GM19099 (cell line): ENCODE measurements around the gene ORAI3.

Experiments
- POLR2A ChIP-seq: IDR thresholded peaks from 3 replicates; pipeline ENCODE4 v1.6.1; 2011; ENCODE audit warnings: low read depth; ENCODE audit not compliant: insufficient read length; ENCODE audit errors: extremely low read depth

The ORAI3 gene

DNA sequence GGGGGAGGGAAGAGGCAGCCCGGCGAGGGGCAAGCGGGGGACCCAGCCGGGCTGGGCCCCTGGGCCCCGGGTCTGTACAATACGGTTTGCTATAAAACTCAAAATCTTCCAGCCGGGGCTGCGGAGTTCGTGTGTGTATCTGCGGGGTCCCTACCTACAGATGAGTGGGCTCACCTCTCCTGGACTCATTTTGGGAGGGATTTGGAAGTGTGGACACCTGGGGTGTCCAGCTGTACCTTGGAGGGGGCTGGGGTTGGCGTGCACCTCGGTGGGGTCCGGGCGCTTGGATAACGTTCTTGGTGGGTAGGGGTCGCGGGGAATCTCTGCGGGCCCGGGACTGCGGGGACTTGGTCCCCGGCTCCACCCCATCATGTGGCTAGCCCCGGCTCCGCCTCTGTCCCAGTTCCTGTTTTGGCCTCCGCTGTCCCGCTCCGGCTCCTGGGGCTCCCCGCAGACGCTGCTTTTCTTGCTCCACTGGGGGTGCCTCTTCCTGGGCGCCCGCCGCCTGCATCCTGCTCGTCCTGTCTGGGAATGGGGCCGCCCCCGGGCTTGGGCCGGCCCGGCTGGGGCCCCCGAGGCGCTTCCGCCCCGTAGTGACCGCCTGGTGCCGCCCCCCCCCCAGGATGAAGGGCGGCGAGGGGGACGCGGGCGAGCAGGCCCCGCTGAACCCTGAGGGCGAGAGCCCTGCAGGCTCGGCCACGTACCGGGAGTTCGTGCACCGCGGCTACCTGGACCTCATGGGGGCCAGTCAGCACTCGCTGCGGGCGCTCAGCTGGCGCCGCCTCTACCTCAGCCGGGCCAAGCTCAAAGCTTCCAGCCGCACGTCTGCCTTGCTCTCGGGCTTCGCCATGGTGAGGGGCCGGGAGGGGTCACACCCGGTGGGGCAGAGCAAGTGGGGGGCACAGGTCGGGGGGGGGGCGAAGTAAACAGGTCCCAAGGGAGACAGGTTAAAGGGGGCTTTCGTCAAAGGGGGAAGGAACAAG is at the start of gene ORAI3:
TSS of gene ORAI3 (plus strand) at position 402 of the 983 bp plus-strand sequence. CDS start at position 624, 222 bp downstream.
- TF ChIP-seq POLR2A: peak; percentile 75

DNA sequence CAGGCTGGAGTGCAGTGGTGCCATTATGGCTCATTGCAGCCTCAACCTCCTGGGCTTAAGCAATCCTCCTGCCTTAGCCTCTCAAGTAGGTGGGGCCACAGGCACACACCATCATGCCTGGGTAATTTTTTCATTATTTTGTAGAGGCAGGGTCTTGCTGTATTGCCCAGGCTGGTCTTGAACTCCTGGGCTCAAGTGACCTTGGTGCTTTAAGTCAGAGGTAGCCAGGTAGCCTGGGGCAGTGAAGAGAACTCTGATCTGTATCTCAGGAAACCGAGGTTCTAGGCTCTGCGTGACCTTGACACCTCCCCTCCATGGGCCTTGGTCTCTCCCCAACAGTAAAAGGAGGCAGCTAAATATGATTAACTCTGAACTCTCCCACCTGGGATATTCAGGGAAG is 49.1 kb upstream of the ORAI3 start:
- no peak for TF ChIP-seq POLR2A

DNA sequence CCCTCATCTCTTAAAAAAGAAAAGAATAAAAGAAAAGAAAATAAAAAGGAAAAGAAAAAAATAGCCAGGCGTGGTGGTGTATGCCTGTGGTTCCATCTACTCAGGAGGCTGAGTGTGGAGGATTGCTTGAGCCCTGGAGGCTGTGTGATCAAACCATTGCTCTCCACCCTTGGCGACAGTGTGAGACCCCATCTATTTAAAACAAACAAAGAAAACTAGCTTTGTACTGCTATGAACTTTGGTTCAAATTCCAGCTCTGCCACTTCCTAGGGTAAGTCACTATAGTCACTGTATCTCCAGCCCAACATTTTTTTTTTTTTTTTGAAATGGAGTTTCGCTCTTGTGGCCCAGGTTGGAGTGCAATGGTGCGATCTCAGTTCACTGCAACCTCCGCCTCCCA is 48.3 kb upstream of the ORAI3 start:
- no peak for TF ChIP-seq POLR2A

DNA sequence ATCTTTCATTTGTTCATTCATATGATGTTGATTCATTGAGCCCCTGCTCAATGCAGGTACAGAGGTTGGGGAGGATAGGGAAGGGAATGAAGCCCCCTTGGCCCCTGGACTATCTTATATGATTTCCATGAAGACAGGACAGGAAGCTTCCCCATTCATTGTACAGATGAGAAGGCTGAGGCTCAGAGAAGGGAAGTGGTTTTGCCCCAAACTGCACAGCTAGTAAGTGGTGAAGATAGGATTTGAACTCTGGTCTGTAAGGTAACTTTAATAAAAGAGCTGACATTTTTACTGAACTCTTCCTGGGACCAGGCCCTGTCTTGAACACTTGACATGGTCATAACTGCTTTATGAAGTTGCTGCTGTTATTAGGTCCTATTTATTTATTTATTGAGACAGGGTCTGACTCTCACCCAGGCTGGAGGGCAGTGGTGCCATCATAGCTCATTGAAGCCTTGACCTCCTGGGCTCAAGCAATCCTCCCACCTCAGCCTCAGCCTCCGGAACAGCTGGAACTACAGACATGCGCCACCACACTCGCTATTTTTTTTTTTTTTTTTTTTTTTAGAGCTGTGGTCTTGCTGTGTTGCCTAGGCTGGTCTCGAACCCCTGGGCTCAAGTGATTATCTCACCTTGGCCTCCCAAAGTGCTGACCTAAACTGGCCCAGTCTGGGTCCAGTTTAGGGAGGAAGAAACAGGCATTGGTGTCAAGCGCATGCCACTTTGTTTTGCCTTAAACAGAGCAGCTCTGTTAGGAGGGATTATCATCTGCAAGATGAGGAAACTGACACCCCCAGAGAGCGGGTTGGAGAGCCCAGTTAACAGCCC is 47.5 kb upstream of the ORAI3 start:
- TF ChIP-seq POLR2A: no peak

DNA sequence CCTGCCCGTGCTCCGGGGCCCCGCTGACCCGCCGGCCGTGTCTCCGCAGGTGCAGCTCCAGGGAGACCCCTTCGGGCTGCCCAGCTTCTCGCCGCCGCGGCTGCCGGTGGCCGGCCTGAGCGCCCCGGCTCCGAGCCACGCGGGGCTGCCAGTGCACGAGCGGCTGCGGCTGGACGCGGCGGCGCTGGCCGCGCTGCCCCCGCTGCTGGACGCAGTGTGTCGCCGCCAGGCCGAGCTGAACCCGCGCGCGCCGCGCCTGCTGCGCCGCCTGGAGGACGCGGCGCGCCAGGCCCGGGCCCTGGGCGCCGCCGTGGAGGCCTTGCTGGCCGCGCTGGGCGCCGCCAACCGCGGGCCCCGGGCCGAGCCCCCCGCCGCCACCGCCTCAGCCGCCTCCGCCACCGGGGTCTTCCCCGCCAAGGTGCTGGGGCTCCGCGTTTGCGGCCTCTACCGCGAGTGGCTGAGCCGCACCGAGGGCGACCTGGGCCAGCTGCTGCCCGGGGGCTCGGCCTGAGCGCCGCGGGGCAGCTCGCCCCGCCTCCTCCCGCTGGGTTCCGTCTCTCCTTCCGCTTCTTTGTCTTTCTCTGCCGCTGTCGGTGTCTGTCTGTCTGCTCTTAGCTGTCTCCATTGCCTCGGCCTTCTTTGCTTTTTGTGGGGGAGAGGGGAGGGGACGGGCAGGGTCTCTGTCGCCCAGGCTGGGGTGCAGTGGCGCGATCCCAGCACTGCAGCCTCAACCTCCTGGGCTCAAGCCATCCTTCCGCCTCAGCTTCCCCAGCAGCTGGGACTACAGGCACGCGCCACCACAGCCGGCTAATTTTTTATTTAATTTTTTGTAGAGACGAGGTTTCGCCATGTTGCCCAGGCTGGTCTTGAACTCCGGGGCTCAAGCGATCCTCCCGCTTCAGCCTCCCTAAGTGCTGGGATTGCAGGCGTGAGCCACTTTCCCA is 46.6 kb upstream of the ORAI3 start:
- TF ChIP-seq POLR2A: peak; percentile 67

DNA sequence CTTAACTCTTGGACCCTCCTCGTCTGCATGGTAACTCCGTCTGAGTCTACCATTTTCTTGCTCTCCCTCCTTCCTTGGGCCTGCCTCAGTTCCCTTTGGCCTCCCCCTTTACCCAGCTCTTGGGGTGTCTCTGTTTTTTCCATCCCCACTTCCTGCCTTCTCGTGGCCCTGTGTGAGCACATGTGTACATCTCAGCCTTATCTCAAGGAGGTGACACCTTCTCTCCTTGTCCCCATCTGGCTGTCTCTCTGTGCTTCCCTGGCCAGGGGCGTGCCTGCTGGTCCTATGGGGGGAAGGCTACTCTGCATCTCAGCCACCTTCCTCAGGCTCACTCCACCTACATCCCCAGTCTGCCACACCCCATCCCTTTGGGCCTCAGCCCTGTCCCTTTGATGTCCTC is 45.9 kb upstream of the ORAI3 start:
- no peak for TF ChIP-seq POLR2A

DNA sequence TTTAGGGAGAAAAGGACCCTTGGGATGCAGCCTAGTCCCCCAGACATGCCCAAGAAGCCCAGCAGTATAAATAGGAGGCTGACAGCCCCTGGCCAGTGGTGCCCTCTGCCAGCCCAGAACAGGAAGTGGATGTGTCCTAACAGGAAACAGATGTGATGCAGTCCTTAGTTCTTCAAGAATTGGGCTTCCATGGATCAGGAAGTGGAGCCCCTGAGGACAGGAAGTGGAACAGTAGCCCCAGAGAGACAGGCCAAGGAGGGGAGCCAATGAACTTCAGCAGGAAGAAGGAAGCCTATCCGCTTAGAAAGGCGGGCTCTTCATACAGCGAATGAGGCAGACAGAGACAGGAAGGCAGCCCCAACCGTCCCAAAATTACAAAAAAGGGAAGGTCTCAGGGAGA is 45.3 kb upstream of the ORAI3 start:
- no peak for TF ChIP-seq POLR2A

DNA sequence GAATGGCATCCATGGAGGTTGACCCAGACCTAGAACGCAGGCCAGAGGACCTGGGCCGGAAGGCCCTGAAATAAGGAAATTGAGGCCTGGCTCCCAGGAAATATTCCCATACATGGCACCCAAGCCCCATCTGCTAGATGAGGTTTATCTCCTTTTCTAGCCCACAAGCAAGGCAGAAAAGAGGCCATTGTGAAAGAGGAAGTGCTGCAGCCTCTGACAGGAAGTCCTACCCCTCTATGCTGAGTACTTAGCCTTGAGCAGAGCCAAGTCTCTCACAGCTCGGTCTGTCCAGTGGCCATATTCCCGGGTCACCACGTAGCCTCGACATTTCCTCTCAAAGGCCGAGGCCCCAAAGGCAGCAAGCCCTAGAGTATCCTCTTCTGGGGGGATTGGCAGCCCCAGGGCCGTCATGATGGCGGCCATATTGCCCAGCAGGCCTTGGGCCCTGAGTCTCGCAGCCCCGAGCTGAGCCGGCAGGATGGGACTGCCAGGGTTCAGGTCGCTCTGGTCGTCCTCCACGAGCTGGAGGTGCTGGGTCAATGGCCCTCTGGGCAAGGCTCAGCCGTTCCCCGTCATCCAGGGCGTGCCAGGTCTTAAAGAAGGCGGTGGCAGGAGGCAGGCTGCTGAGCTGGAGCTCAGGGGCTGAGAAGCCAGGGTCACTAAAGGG is 44.6 kb upstream of the ORAI3 start:
- no peak for TF ChIP-seq POLR2A

DNA sequence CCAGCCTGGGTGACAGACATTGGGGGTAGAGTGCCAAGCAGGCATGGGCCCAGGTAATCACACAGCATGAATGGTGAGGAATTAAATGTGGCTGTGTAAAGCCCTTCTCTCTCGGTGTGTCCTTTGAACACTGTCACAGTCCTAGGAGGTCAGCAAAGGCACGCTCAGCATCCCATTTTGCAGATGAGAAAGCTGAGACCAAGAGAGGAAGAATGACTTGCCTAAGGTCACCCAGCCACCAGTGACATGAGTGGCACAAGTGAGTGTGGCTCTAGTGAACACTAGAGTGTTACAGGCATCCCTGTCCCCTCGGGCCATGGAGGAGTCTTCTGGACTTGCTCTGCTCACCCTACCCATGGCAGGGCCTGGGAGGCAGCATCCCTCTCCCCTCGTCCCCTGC is 41.8 kb upstream of the ORAI3 start:
- no peak for TF ChIP-seq POLR2A

DNA sequence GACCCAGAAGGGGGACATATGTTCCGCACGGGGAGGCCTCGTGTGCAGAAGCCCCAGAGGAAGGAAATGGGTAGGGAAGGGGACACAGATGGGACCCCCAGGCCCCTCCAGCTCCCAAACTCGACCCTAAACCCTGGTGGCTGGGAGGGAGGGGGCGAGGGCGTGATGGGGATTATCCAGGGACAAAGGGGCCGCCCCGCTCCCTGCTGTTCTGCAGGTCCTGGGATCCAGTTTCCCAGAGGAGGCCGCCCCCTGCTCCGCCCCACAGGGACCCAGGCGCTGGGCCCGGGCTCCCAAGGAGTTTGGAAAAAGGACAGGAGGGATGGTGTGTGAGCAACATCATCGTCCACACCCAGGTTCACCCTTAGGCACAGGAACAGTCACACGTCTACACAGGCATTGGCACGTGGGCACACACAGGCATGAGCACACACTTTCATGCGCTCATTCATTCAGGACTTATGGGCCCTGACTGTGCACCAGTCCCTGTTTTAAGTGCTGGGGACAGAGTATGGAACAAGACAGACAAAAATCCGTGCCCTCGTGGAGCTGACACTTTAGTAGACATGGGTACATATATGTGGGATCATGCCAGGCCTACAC is 38.3 kb upstream of the ORAI3 start:
- no peak for TF ChIP-seq POLR2A

DNA sequence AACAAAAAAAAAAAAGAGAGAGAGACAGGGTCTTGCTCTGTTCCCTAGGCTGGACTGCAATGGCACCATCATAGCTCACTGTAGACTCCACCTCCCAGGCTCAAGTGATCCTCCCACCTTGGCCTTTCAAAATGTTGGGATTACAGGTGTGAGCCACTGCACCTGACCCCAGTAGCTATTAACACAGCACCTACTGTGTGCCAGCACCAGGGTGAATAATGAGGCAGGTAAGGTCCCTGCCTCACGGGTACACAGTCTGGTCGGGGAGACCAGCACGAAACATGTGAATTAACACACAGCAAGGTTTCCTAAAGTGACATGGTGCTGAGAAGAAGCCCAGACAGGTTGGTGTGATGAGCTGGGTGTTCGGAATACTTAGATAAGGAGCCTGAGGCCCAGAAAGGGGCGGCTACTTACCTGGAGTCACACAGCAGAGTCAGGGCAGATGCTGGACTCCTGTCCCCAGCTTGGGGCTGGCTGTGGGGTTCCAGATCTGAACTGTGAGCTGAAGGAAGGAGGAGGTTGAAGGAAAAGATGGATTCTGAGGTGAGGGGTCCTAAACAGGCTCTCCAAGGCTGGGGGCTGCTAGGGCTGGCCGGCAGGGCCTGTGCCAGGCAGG is 36.0 kb upstream of the ORAI3 start:
- no peak for TF ChIP-seq POLR2A

DNA sequence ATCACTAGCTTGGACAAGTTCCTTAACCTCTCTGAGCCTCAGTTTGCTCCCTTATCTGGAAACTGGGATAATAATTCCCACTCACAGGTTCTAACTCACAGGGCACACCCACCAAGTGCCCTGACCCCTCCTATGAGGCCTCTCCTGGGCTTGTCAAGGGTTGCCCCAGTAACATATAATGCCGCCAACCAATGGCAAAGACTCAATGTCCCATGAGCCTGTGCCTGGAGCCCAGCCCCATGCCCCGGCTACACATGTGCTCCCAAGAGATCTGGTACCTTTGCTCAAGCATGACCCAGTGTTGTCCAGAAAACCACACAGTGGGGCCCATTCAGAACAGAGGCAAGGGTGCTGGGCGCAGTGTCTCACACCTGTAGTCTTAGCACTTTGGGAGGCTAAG is 34.0 kb upstream of the ORAI3 start:
- TF ChIP-seq POLR2A: no peak

DNA sequence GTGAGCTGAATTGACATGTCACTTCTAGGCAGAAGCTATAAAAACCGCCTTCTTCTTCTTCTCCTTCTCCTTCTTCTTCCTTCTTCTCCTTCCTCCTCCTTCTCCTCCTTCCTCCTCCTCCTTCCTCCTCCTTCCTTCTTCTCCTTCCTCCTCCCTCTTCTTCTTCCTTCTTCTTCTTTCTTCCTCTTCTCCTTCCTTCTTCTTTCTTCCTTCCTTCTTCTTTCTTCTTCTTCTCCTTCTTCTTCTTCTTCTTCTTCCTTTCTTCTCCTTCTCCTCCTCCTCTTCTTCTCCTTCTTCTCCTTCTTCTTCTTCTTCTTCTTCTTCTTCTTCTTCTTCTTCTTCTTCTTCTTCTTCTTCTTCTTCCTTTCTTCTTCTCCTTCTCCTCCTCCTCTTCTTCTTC is 30.3 kb upstream of the ORAI3 start:
- TF ChIP-seq POLR2A: no peak
